Cardiac fibroblast (primary cell): ENCODE results near the gene ZNF526.

ENCODE experiments used
- DNase-seq, 2 donors: peaks; one replicate each; pipeline versions ENCODE4 v3.0.0 to v3.0.0-alpha.2; 2010; ENCODE audit warnings: low read depth in 2 of 2
- H3K4me3 ChIP-seq, 2 donors: replicated peaks in 1 of 2; 1 replicate in 1 of 2; 2 replicates in 1 of 2; pipeline ENCODE4 v1.5.1; 2011; ENCODE audit warnings: low read depth in 2 of 2, low read length in 2 of 2, mild to moderate bottlenecking in 2 of 2, moderate library complexity in 1 of 2
- TF ChIP-seq, protein P1 (sequence below): IDR thresholded peaks from one replicate; pipeline ENCODE4 v1.5.1; 2011; ENCODE audit warnings: low read depth, mild to moderate bottlenecking, low read length, inconsistent platforms

ZNF526 gene

GRCh38 chr19:42208612-42209011, 11.5 kb upstream of the ZNF526 start:
- TF ChIP-seq, protein P1, sequence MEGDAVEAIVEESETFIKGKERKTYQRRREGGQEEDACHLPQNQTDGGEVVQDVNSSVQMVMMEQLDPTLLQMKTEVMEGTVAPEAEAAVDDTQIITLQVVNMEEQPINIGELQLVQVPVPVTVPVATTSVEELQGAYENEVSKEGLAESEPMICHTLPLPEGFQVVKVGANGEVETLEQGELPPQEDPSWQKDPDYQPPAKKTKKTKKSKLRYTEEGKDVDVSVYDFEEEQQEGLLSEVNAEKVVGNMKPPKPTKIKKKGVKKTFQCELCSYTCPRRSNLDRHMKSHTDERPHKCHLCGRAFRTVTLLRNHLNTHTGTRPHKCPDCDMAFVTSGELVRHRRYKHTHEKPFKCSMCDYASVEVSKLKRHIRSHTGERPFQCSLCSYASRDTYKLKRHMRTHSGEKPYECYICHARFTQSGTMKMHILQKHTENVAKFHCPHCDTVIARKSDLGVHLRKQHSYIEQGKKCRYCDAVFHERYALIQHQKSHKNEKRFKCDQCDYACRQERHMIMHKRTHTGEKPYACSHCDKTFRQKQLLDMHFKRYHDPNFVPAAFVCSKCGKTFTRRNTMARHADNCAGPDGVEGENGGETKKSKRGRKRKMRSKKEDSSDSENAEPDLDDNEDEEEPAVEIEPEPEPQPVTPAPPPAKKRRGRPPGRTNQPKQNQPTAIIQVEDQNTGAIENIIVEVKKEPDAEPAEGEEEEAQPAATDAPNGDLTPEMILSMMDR = no peak
- H3K4me3 ChIP-seq = no peak overlapping the region
- DNase-seq = no peak

GRCh38 chr19:42212886-42213285, 7.2 kb upstream of the ZNF526 start:
- TF ChIP-seq, protein P1 = no peak
- no peak for DNase-seq
- no peak overlapping the region for H3K4me3 ChIP-seq

- no peak overlapping the region for H3K4me3 ChIP-seq
- no peak for DNase-seq
- TF ChIP-seq, protein P1 = no peak
Observed at GRCh38 chr19:42214810-42215485, 5.2 kb upstream of the ZNF526 start.

- peak in 1 of 2 donors; percentile 40 for DNase-seq
- TF ChIP-seq, protein P1 = no peak
- H3K4me3 ChIP-seq = peak overlapping the region; percentile 94 to 97
Observed at GRCh38 chr19:42216653-42217519, 3.2 kb upstream of the ZNF526 start.

DNA sequence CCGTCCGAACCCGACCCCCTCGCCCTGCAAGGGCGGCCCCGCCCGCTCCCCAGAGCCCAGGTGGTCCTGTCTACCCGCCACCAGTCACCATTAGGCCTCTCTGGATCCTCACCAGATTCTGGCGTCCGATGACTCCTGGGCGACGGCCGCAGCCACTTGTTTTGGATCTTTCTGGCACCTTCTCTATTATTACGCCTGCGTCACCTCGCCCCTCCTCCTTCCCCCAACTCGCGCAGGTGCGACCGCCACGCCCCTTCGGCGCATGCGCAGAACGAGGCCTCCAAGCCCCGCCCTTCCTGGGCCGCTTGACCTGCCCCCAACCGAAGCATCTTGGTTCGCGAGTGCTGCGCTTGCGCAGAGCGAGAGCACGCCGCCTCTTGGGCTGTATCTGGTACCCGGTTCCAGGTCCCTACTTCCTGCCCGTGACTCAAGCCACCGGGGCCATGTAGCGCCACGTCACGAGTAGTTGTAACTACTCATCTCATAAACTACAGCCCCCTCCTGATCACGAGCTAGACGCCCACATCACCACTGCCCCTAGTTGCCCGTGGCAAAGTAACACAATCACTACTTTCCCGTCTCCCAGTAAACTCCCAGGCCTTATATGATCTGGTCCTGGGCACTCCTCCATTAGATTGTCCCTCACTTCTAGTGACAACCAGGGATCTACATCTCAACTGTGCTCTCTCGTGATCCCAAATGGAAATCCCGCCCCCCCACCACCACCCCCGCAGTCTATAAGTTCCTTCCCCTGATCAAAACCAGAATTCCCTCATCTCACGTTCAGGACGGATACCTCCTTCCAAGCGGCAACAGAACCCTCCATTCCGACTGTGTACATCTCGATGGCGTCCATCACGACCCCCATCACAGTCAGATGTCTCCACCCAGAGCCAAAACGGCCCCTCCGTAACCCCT, 2.3 kb upstream of the ZNF526 start, which contains the start of gene DEDD2:
DEDD2 (minus strand) TSS at position 158 of the 918 bp plus-strand sequence. CDS start 670 bp downstream, outside the sequence.
- DNase-seq = peak; percentile 97 to 99
- TF ChIP-seq, protein P1 = no peak

DNA sequence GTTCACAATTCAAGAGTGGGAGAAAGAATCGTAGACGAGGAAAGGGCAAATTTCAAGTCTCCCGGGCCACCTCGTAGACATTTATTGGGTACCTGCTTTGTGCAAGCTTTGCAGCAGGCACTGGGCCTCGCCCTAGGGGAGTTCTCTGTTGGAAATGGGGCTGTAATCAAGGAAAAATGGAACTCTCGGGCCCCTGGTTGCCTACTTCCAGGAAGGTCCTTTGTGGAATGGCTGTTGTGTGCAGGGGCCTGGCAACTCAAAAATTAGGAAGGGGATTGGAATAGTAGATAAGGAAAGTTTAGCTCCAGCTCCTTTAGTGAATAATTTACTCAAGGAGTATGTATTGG, 612 bp downstream of the ZNF526 start:
- TF ChIP-seq, protein P1 = no peak
- no peak for DNase-seq
- peak overlapping the region; percentile 96 to 99 for H3K4me3 ChIP-seq

More for the DNA sequence above, 2.3 kb upstream of the ZNF526 start, which contains the start of gene DEDD2:
- peak within 1 kb of the TSS; percentile 94 to 97 for H3K4me3 ChIP-seq
